ENCODE measurements around the gene GNG8. TPM values are rescaled to one million over a fixed set of nuclear protein-coding genes. Genes with fewer than 3 reads are reported as not detected.

The GNG8 gene
- total RNA-seq, 4 donors from 2014 or later, result not detected

- DNase-seq, result no peak
- Histone ChIP-seq H3K4me3 (no peak overlapping the region), H3K27me3 (no peaks in the 10 kb centered on the region), H3K36me3 (no peaks in the 10 kb centered on the region), H3K4me1 (no peaks in the 10 kb centered on the region), H3K9me3 (no peaks in the 10 kb centered on the region), H3K27ac (no peak overlapping the region)
- in situ Hi-C loops (cut with MboI; ENCODE audit: low sequenced_read_pairs in 4 of 4), result no loop called here
- TF ChIP-seq POLR2A (IDR thresholded peaks at IDR 0.05) (no peak), CTCF (IDR thresholded peaks at IDR 0.05 in 4 of 5, conservative IDR thresholded peaks at IDR 0.05 in 1 of 5) (no peak)
- no peak for ATAC-seq
- intact Hi-C loops (cut with DNase I; ENCODE audit: low total_unique reads), result no loop called here
These were observed 44.1 kb downstream of the GNG8 start for GRCh38 chr19:46591870-46592269.

- no peak for ATAC-seq
- no peaks in the 10 kb centered on the region for H3K27me3 ChIP-seq
- intact Hi-C loops (cut with DNase I; ENCODE audit: low total_unique reads), result no loop called here
- in situ Hi-C loops (cut with MboI; ENCODE audit: low sequenced_read_pairs in 4 of 4), result no loop called here
- H3K27ac ChIP-seq, result no peak overlapping the region
- no peak overlapping the region for H3K4me3 ChIP-seq
- TF ChIP-seq CTCF (IDR thresholded peaks at IDR 0.05 in 4 of 5, conservative IDR thresholded peaks at IDR 0.05 in 1 of 5) (no peak), POLR2A (IDR thresholded peaks at IDR 0.05) (no peak)
- DNase-seq, result no peak
- no peaks in the 10 kb centered on the region for H3K9me3 ChIP-seq
- no peaks in the 10 kb centered on the region for H3K36me3 ChIP-seq
- no peaks in the 10 kb centered on the region for H3K4me1 ChIP-seq
These were observed 44.7 kb downstream of the GNG8 start for GRCh38 chr19:46591254-46591653.

- H3K27ac ChIP-seq, result no peak overlapping the region
- H3K36me3 ChIP-seq, result no peaks in the 10 kb centered on the region
- no peak for DNase-seq
- ATAC-seq, result no peak
- intact Hi-C loops (cut with DNase I; ENCODE audit: low total_unique reads) (no loop called here), in situ Hi-C loops (cut with MboI; ENCODE audit: low sequenced_read_pairs in 4 of 4) (no loop called here)
- TF ChIP-seq POLR2A (IDR thresholded peaks at IDR 0.05), result no peak
- no peak overlapping the region for H3K4me3 ChIP-seq
- H3K4me1 ChIP-seq, result no peaks in the 10 kb centered on the region
- H3K9me3 ChIP-seq, result no peaks in the 10 kb centered on the region
- H3K27me3 ChIP-seq, result no peaks in the 10 kb centered on the region
These were observed 48.1 kb downstream of the GNG8 start for GRCh38 chr19:46587861-46588260.

- ATAC-seq (no peak), DNase-seq (no peak)
- no peak for TF ChIP-seq CTCF (IDR thresholded peaks at IDR 0.05 in 4 of 5, conservative IDR thresholded peaks at IDR 0.05 in 1 of 5)
- TF ChIP-seq POLR2A (IDR thresholded peaks at IDR 0.05), result no peak
- intact Hi-C loops (cut with DNase I; ENCODE audit: low total_unique reads), result no loop called here
- Histone ChIP-seq H3K4me3 (no peak overlapping the region), H3K9me3 (no peaks in the 10 kb centered on the region), H3K36me3 (no peaks in the 10 kb centered on the region), H3K27me3 (no peaks in the 10 kb centered on the region), H3K4me1 (no peaks in the 10 kb centered on the region), H3K27ac (no peak overlapping the region)
- in situ Hi-C loops (cut with MboI; ENCODE audit: low sequenced_read_pairs in 4 of 4), result no loop called here
These were observed 49.7 kb downstream of the GNG8 start for GRCh38 chr19:46586294-46586693.

GRCh38 chr19:46585539-46585938, 50.5 kb downstream of the GNG8 start:
- TF ChIP-seq CTCF (IDR thresholded peaks at IDR 0.05 in 4 of 5, conservative IDR thresholded peaks at IDR 0.05 in 1 of 5), result no peak
- no peak for TF ChIP-seq POLR2A (IDR thresholded peaks at IDR 0.05)
- Histone ChIP-seq H3K9me3 (no peaks in the 10 kb centered on the region), H3K4me3 (no peak overlapping the region), H3K4me1 (no peaks in the 10 kb centered on the region), H3K27me3 (no peaks in the 10 kb centered on the region), H3K36me3 (no peaks in the 10 kb centered on the region), H3K27ac (no peak overlapping the region)
- intact Hi-C loops (cut with DNase I; ENCODE audit: low total_unique reads) (no loop called here), in situ Hi-C loops (cut with MboI; ENCODE audit: low sequenced_read_pairs in 4 of 4) (no loop called here)
- no peak for ATAC-seq
- no peak for DNase-seq

Other genes starting within 250 kb of the GNG8 start
- 1 to 10 TPM in 1 of 4 donors, under 1 TPM in 3; 0.46 to 1.6 (median 0.75) TPM for gene CCDC8, start 222.6 kb downstream of the GNG8 start, total RNA-seq
- not detected for gene PNMA8C, start 207.3 kb downstream of the GNG8 start, total RNA-seq
- gene PNMA8A, start 164.6 kb downstream of the GNG8 start, total RNA-seq, result under 1 TPM in 3 of 4 donors, not detected in 1; 0.13 to 0.83 (median 0.60) TPM
- gene PNMA8B, start 140.3 kb downstream of the GNG8 start, total RNA-seq, result under 1 TPM; 0.07 to 0.18 (median 0.15) TPM
- gene CALM3, start 34.9 kb downstream of the GNG8 start, total RNA-seq, result 100 to 1,000 TPM; 109 to 170 (median 142) TPM
- 1 to 10 TPM in 3 of 4 donors, under 1 TPM in 1; 0.87 to 1.7 (median 1.3) TPM for gene PTGIR, start 11.1 kb downstream of the GNG8 start, total RNA-seq
- 1 to 10 TPM in 1 of 4 donors, under 1 TPM in 3; 0.26 to 1.0 (median 0.39) TPM for gene DACT3, start 25.0 kb upstream of the GNG8 start, total RNA-seq
- gene PRKD2, start 80.9 kb upstream of the GNG8 start, total RNA-seq, result 1 to 10 TPM; 4.2 to 7.2 (median 6.1) TPM
- gene FKRP, start 109.9 kb upstream of the GNG8 start, total RNA-seq, result 10 to 100 TPM; 16.5 to 23.0 (median 18.9) TPM
- gene STRN4, start 110.2 kb upstream of the GNG8 start, total RNA-seq, result 10 to 100 TPM; 45.5 to 75.7 (median 57.9) TPM
- 10 to 100 TPM in 3 of 4 donors, 1 to 10 TPM in 1; 7.6 to 18.5 (median 10.7) TPM for gene SLC1A5, start 152.4 kb upstream of the GNG8 start, total RNA-seq
- gene AP2S1, start 214.6 kb upstream of the GNG8 start, total RNA-seq, result 10 to 100 TPM; 42.7 to 94.1 (median 64.9) TPM
- gene ARHGAP35, start 224.8 kb upstream of the GNG8 start, total RNA-seq, result 10 to 100 TPM; 16.1 to 43.6 (median 32.7) TPM

Data from gastrocnemius medialis (tissue), 4 donors.